VCaP (cell line): ENCODE results near the gene SLC15A1.

Experiments
- H3K27ac ChIP-seq: fragments of 450-650 bp; 2 replicates; pipeline ENCODE4 v1.5.1; 2017
- TF ChIP-seq, protein P1 (sequence below): fragments of 450-650 bp; conservative IDR thresholded peaks from 2 replicates; pipeline ENCODE4 v1.5.1; 2017; ENCODE audit warnings: mild to moderate bottlenecking, moderate library complexity

Gene SLC15A1

GRCh38 chr13:98775386-98775785 lies 22.9 kb upstream of the SLC15A1 start:
- TF ChIP-seq, protein P1, sequence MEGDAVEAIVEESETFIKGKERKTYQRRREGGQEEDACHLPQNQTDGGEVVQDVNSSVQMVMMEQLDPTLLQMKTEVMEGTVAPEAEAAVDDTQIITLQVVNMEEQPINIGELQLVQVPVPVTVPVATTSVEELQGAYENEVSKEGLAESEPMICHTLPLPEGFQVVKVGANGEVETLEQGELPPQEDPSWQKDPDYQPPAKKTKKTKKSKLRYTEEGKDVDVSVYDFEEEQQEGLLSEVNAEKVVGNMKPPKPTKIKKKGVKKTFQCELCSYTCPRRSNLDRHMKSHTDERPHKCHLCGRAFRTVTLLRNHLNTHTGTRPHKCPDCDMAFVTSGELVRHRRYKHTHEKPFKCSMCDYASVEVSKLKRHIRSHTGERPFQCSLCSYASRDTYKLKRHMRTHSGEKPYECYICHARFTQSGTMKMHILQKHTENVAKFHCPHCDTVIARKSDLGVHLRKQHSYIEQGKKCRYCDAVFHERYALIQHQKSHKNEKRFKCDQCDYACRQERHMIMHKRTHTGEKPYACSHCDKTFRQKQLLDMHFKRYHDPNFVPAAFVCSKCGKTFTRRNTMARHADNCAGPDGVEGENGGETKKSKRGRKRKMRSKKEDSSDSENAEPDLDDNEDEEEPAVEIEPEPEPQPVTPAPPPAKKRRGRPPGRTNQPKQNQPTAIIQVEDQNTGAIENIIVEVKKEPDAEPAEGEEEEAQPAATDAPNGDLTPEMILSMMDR: no peak
- no peak overlapping the region for H3K27ac ChIP-seq

GRCh38 chr13:98774776-98775175 lies 22.3 kb upstream of the SLC15A1 start:
- TF ChIP-seq, protein P1: no peak
- H3K27ac ChIP-seq: no peak overlapping the region

- H3K27ac ChIP-seq: no peak overlapping the region
- TF ChIP-seq, protein P1: no peak
These were observed 21.4 kb upstream of the SLC15A1 start for GRCh38 chr13:98773921-98774320.

GRCh38 chr13:98772794-98773452 lies 20.5 kb upstream of the SLC15A1 start:
- TF ChIP-seq, protein P1: no peak
- H3K27ac ChIP-seq: no peak overlapping the region

GRCh38 chr13:98771838-98772611 lies 19.6 kb upstream of the SLC15A1 start:
- TF ChIP-seq, protein P1: no peak
- no peak overlapping the region for H3K27ac ChIP-seq

DNA sequence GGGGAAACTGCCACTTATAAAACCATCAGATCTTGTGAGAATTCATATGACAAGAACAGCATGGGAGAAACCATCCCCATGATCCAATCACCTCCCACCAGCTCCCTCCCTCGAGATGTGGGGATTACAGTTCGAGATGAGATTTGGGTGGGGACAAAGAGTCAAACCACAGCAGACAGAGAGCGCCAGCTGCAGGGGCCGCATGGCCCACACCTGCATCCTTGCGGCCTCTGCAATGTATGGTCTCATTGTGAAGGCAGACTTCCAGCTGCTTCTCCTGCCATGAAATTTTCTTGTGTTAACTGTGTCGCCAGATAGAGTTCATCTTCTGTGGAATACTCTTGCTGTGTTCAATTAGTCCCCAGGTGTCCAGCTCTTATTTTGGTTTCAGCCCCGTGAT lies 17.3 kb upstream of the SLC15A1 start:
- H3K27ac ChIP-seq: no peak overlapping the region
- TF ChIP-seq, protein P1: no peak

- no peak overlapping the region for H3K27ac ChIP-seq
- TF ChIP-seq, protein P1: no peak
These were observed 16.1 kb upstream of the SLC15A1 start for GRCh38 chr13:98768522-98768921.
